HG03520 (cell line): ENCODE measurements around the gene GPR65.

ENCODE experiments used
- ATAC-seq: cut with Tn5 transposase; IDR thresholded peaks from one replicate; pipeline ENCODE4 v1.9.1; 2021; ENCODE audit warnings: mild to moderate bottlenecking, moderate library complexity; ENCODE audit not compliant: unreplicated experiment

The GPR65 gene

DNA sequence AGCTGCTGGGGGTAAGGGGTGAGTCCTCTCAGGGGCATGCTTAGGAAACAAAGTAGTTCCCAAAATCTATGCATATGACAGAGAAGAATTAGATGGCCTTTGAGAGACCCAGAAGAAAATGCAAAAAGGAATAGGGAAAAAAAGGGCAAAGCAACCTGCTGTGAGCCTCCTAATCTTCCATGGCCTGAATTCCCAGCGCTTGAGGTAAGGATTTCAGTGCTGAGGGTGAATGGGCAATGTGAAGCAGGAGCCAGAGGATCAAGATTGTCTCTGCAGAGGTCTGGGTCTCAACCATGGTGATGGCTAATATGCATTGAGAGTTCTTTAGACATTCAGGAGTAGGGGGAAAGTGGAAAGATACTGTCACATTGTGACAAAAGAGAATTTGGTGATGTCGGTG is 31.5 kb downstream of the GPR65 start:
- no peak for ATAC-seq

DNA sequence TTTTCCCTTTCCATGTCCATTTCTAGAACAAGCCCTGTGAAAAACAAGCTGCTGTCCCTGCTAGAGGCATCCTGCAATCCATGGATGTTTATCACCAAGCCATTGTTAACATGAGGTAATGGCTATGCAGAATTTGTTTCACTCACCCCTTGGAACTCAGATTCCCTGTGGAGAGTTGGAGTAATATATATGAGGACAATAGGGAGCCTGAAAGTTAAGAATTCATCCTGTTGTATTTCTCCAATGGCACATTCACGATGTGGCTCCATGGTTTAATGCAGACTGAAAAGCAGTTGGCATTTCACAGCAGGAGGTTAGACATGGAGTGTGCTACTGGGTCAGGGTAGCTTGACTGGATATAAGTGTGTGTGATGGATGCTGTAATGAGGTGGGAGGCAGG is 32.4 kb downstream of the GPR65 start:
- ATAC-seq: no peak

DNA sequence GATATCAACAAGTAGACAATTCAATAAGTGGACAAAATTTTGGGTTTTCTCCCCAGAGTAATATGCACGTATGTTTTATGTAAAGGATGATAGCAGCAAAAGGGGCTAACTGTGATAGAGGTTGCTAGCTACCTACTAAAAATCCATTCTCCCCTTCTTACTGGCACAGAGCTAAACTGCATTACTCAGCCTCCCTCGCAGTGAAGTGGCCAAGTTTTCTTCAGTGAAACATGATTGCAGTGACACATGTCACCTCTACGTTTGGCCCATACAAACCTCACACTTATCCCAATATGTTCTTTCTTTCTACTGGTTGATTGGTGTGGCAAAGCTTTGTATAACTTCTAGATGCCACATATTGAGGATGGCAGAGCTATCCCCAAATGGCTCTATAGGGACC is 34.3 kb downstream of the GPR65 start:
- ATAC-seq: no peak

DNA sequence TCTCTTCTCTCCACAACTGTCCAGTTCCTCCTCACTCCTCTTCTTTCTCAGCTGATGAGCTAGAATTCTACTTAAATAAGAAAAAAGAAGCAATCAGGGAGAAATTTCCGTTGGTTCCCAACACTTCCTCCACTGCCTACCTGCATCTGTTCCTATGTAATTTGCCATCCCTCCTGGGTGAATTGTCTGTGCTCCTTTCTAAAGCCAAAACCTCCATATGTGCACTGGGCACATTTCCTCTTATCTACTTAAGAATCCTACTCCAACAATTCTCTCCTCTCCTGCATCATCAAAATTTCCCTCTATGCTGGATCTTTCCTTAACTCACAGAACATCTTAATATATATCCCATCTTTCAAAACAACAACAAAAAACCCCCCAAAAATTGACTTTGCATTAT is 35.2 kb downstream of the GPR65 start:
- ATAC-seq: no peak

DNA sequence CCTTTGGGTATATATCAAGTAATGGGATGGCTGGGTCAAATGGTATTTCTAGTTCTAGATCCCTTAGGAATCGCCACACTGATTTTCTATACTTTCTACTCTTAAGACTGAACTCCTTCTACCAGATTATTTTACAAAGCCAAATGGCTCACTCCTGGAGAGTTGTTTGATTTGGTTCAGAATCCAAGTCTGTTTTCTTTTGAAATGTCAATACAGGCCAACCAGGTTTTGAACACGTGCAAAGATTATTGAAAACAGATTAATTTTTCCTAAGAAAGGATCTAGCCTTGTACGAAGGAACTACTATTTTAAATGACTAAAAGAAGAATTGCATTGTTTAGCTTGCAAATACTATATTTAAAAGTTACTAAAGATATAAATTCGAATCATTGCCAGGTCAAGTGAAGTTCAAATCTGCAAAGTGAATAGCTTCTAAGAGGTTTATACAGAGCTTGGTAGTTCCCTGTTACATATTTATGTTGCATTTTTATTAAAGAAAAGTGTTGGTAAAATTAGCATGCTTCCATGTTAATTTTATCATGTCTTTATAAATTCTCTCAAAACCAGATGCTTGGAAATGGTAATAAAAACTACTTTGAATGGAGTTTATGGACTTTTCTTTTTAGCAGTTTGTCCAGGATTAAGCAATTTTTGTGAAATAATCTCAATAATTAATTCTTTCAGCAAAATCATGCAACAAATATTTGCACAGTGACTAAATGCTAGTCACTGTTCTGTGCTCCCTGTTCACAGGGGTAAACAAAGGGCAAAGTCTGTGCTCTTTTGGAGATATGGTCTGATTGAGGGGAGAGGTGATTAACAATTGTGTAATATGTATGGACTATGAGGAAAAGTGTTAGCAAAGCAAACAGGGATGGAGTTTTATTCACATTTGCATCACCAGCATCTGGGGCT is 38.9 kb downstream of the GPR65 start:
- no peak for ATAC-seq

DNA sequence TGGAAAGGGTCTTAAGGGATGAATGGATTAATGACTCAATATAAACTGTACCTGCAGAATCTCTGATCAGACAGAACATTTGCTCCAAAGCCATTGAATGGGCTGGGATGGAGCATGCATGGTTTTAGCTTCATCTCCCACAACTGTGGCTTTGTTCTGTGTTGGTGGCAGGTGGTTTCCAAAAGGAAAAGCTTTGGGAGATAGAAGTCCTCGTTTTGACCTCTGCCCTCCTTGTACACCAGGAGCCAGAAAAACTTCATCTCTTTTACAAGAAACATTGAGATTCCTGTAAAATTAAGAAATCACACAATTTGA is 39.5 kb downstream of the GPR65 start:
- ATAC-seq: no peak

DNA sequence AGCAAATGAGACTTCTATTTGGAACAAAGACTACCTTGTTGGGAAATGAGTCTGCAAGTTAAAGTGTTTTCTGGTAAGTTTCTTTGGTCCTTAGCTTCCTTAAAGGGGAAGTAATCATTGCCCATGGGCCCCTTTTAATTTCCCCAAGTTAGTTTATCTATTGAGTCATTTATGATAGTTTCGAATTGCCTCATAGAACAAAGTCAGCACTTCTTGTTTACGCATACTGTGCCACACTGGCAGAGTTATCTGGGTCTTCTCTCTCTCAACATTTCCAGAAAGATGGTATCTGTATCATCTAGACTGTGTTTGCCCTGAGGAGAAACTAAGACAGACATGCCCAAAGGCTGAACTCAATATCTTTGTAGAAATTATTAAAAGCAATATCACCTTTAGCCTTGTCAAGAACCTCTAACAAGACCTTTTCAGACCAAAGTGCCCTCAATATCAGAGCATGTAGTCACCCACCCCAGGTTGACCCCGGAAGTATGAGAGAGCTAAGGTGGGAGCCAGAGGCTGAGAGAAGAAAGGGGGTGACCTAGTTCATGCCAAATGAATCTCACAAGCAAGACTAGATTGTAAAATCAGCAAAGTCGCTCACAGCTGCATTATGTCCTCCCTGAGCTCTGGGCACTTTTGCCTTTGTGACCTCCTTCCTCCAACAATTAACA is 40.0 kb downstream of the GPR65 start:
- ATAC-seq: peak; percentile 78

DNA sequence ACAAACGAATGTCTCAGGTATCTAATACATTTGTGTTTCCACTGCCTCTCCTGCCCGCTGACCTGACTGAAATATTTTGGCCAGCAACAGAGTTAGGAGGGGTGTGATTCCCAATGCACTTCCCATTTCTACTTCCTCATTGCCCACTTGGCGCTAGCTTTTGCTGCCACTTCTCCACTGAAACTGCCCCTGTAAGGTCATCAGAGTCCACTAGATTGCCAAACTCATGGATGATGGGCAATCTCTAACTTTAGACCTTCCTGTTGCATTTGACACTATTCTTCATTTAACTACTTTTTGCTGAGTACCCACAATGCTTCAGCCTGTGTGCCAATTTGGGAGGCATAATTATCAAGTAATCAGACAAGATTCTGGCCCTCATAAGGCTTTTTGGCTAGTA is 40.8 kb downstream of the GPR65 start:
- ATAC-seq: no peak

DNA sequence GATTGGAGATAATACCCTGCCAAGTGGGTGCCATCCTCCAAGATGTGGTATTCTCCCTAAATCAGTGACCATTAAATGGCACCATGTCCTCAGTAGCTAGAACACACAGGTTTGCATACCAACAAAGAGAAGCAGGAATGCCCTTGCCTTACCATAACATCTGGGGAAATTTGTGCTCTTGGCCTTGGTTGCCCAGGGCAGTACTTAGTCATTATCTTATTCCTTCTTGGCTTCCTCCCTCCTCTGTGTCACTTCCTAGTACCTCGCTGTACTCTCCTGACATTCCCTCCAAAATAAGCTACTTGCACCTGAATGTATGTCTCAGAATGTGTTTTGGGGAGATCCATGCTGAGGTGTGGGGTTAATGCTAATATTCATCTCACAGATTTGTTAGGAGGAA is 43.4 kb downstream of the GPR65 start:
- ATAC-seq: no peak

DNA sequence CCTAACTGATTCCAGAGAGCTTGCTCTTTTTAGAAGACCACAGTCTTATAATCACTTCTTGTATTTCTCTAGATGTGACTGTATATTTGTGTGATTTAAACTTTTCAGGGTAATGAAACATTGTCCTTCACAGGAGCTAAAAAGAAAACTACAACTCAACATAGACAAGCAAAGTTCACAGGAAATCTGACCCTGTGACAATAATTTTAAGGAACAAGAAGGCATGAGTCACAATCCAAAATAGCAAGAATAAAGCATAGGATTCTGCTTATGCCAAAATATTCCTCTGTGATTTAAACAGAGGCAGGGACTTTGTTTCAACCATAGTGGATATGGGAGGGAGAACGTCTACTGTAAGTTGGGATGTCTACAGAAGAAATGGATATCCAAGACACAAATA is 44.3 kb downstream of the GPR65 start:
- no peak for ATAC-seq

DNA sequence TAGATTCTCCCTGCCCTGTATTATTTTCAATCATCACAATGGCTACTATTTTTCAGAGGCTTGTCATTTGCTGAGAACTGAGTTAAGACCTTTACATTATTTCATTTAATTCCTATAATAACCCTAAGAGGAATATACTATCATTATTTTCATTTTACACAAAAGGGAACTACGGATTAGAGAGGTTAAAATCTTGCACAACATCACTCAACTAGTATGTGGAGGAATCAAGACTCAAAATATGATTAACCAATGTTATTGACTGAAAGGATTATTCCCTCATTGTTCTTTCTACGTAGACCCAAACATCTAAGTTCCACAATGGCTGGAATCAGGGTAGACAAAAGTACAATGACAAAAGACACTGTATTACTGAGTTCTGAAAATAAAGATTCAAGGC is 45.0 kb downstream of the GPR65 start:
- ATAC-seq: no peak

DNA sequence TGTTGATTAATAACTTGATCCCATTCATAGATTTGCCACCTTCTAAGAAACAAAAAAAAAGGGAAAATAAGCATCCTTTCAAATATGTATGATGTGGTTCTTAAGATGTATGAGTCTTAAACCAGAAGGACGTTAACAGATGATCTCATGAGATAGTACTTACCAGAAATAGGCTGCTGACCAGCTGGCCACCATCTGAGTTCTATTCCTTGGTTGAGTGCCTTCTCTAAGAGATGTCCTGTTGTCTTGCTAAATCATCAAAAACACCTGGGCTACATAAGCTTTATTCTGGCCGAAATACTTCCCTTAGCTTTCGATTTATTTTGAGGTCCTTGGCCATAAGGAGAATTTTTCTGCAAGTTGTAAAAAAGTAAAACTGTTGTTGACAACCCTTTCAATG is 55.6 kb downstream of the GPR65 start:
- ATAC-seq: no peak

DNA sequence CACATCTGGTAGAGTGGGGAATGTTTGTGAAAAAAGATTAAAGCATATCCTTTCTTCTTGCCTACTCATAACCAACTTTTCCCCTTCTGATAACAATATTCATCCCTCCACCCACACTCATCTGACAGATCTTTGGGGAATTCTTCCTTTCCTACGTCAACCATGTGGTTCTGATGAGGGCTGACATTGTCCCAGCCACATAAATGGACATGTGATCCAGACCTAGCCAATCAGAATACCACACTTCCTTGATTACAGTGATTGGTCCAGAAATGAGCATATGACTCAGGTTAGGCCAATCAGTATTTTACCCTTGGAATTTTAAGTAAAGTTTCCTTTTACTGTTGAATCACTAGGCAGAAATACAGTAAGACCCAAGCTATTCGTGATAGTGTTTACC is 58.9 kb downstream of the GPR65 start:
- no peak for ATAC-seq
